ENCODE measurements around the gene RASAL1. TPM values are rescaled to one million over a fixed set of nuclear protein-coding genes. Genes with fewer than 3 reads are reported as not detected.

The RASAL1 gene
- total RNA-seq, 1 donor from 2014 or later, result 11.0 TPM

DNA sequence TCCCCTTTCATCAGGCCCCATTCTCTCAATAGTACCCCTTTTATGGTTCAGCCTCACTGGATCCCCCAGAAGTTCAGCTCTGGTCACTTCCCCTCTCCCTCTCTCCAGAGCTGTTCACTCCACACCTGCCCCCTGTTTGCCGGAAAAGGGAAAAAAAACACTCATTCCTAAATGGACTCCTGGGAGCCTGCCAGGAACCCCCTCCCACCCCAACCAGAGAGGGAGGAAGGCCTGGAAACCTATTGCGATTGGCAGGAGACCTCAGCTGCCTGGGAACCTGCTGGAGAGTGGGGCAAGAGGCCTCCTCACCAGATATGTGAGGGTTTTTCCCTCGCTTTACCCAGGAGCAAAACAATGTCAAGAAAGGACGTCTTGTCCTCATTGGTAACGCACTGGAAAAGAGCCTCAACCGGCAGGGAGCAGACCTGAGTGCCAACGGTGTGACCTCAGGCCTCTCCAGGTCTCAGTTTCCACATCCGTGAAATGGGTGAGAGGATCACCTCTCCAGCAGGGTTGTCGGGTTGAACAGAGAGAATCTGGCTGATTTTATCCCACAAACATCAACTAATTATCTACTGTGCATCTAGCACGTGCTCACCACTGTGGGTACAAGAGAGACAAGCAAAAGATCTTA is 74.4 kb downstream of the RASAL1 start:
- TF ChIP-seq, protein P1, sequence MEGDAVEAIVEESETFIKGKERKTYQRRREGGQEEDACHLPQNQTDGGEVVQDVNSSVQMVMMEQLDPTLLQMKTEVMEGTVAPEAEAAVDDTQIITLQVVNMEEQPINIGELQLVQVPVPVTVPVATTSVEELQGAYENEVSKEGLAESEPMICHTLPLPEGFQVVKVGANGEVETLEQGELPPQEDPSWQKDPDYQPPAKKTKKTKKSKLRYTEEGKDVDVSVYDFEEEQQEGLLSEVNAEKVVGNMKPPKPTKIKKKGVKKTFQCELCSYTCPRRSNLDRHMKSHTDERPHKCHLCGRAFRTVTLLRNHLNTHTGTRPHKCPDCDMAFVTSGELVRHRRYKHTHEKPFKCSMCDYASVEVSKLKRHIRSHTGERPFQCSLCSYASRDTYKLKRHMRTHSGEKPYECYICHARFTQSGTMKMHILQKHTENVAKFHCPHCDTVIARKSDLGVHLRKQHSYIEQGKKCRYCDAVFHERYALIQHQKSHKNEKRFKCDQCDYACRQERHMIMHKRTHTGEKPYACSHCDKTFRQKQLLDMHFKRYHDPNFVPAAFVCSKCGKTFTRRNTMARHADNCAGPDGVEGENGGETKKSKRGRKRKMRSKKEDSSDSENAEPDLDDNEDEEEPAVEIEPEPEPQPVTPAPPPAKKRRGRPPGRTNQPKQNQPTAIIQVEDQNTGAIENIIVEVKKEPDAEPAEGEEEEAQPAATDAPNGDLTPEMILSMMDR (IDR thresholded peaks at IDR 0.05), result no peak
- TF ChIP-seq POLR2AphosphoS5 (IDR thresholded peaks at IDR 0.05; ENCODE audit: insufficient read depth in 1 of 2, low read depth in 1 of 2), result no peak
- TF ChIP-seq POLR2A (IDR thresholded peaks at IDR 0.05), result no peak
- Histone ChIP-seq H3K4me3 (no peak overlapping the region), H3K27ac (no peak overlapping the region), H3K36me3 (no peaks in the 10 kb centered on the region), H3K27me3 (no peaks in the 10 kb centered on the region), H3K4me1 (peaks cover 14% of the 10 kb centered on the region), H3K9me3 (no peaks in the 10 kb centered on the region)
- intact Hi-C loops (cut with DNase I), result no loop called here
- DNase-seq (ENCODE audit: extremely low spot score in 2 of 2), result no peak

GRCh38 chr12:113060336-113060960 is 75.1 kb downstream of the RASAL1 start:
- H3K4me3 ChIP-seq, result no peak overlapping the region
- intact Hi-C loops (cut with DNase I), result no loop called here
- H3K36me3 ChIP-seq, result no peaks in the 10 kb centered on the region
- no peaks in the 10 kb centered on the region for H3K27me3 ChIP-seq
- no peak for DNase-seq (ENCODE audit: extremely low spot score in 2 of 2)
- no peak overlapping the region for H3K27ac ChIP-seq
- peaks cover 16% of the 10 kb centered on the region for H3K4me1 ChIP-seq
- TF ChIP-seq POLR2AphosphoS5 (IDR thresholded peaks at IDR 0.05; ENCODE audit: insufficient read depth in 1 of 2, low read depth in 1 of 2) (no peak), POLR2A (IDR thresholded peaks at IDR 0.05) (no peak)
- H3K9me3 ChIP-seq, result no peaks in the 10 kb centered on the region

GRCh38 chr12:113059071-113059595 is 76.4 kb downstream of the RASAL1 start:
- no peak for TF ChIP-seq POLR2A (IDR thresholded peaks at IDR 0.05)
- no peaks in the 10 kb centered on the region for H3K9me3 ChIP-seq
- no peak overlapping the region for H3K4me3 ChIP-seq
- H3K4me1 ChIP-seq, result peaks cover 16% of the 10 kb centered on the region
- no peak for DNase-seq (ENCODE audit: extremely low spot score in 2 of 2)
- intact Hi-C loops (cut with DNase I), result no loop called here
- no peaks in the 10 kb centered on the region for H3K27me3 ChIP-seq
- H3K27ac ChIP-seq, result no peak overlapping the region
- H3K36me3 ChIP-seq, result no peaks in the 10 kb centered on the region

DNA sequence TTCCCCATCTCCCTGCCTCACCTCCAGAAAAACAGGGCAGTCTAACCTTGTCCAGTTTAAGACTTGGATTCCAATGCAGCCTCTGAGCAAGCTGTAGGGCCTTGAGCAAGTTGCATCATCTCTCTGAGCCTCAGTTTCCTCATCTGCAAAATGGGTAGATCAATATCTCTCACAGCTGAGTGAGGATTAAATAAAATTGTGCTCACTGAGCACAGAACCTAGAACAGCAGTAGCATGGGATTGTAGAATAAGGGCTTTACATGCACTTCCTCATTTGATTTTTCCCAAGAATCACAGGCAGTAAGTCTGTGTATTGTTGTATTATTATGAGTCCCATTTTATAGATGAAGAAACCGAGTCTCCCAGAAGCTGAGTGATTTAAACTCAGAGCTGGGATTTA is 77.0 kb downstream of the RASAL1 start:
- no peaks in the 10 kb centered on the region for H3K27me3 ChIP-seq
- peaks cover 16% of the 10 kb centered on the region for H3K4me1 ChIP-seq
- TF ChIP-seq, protein P1 (IDR thresholded peaks at IDR 0.05), result no peak
- TF ChIP-seq POLR2AphosphoS5 (IDR thresholded peaks at IDR 0.05; ENCODE audit: insufficient read depth in 1 of 2, low read depth in 1 of 2) (no peak), POLR2A (IDR thresholded peaks at IDR 0.05) (no peak)
- no peak overlapping the region for H3K27ac ChIP-seq
- H3K36me3 ChIP-seq, result no peaks in the 10 kb centered on the region
- no peak overlapping the region for H3K4me3 ChIP-seq
- intact Hi-C loops (cut with DNase I), result no loop called here
- no peaks in the 10 kb centered on the region for H3K9me3 ChIP-seq
- no peak for DNase-seq (ENCODE audit: extremely low spot score in 2 of 2)

GRCh38 chr12:113057565-113058485 is 77.7 kb downstream of the RASAL1 start:
- H3K27me3 ChIP-seq, result no peaks in the 10 kb centered on the region
- no peaks in the 10 kb centered on the region for H3K36me3 ChIP-seq
- no peak overlapping the region for H3K27ac ChIP-seq
- TF ChIP-seq, protein P1 (IDR thresholded peaks at IDR 0.05), result no peak
- no peak for TF ChIP-seq POLR2A (IDR thresholded peaks at IDR 0.05)
- TF ChIP-seq POLR2AphosphoS5 (IDR thresholded peaks at IDR 0.05; ENCODE audit: insufficient read depth in 1 of 2, low read depth in 1 of 2), result no peak
- intact Hi-C loops (cut with DNase I), result no loop called here
- H3K4me3 ChIP-seq, result peak overlapping the region; percentile 36 to 60
- peaks cover 16% of the 10 kb centered on the region for H3K4me1 ChIP-seq
- H3K9me3 ChIP-seq, result no peaks in the 10 kb centered on the region
- DNase-seq (ENCODE audit: extremely low spot score in 2 of 2), result no peak
